ENCODE results near the gene DBT.

Gene DBT

GRCh38 chr1:100277866-100278265 lies 28.2 kb upstream of the DBT start:
- no peak overlapping the region for H3K4me3 ChIP-seq (ENCODE audit: low read length)
- TF ChIP-seq EZH2 (optimal IDR thresholded peaks at IDR 0.05; ENCODE audit: low read depth, low read length) (no peak), CTCF (IDR thresholded peaks at IDR 0.05; ENCODE audit: low read length) (no peak), EZH2phosphoT487 (IDR thresholded peaks at IDR 0.05; ENCODE audit: low read length) (no peak)
- H3K4me2 ChIP-seq (ENCODE audit: low read depth, low read length): no peak overlapping the region
- no peak overlapping the region for H3K9ac ChIP-seq (ENCODE audit: low read length)
- H3K27me3 ChIP-seq (replicated peaks; ENCODE audit: insufficient read depth, low read length): no peaks in the 10 kb centered on the region
- H3F3A ChIP-seq (ENCODE audit: insufficient read depth, low read length): no peaks in the 10 kb centered on the region
- peak; percentile 10 for DNase-seq
- H3K79me2 ChIP-seq (ENCODE audit: low read length): no peaks in the 10 kb centered on the region; the same call in 1 of the 2 replicates
- no peak overlapping the region for H2AFZ ChIP-seq (ENCODE audit: low read length)
- no peaks in the 10 kb centered on the region for H3K4me1 ChIP-seq (ENCODE audit: low read length)
- no peaks in the 10 kb centered on the region for H3K9me3 ChIP-seq (replicated peaks; ENCODE audit: insufficient read depth, low read length)
- no peaks in the 10 kb centered on the region for H3K36me3 ChIP-seq (replicated peaks; ENCODE audit: insufficient read depth, low read length)
- no peaks in the 10 kb centered on the region for H4K20me1 ChIP-seq (ENCODE audit: insufficient read depth, low read length)
- H3K27ac ChIP-seq (ENCODE audit: low read length): no peak overlapping the region
- H3K9me2 ChIP-seq (replicated peaks; ENCODE audit: insufficient read depth, low read length): no peaks in the 10 kb centered on the region

- no peak overlapping the region for H3K9ac ChIP-seq (ENCODE audit: low read length)
- no peaks in the 10 kb centered on the region for H4K20me1 ChIP-seq (ENCODE audit: insufficient read depth, low read length)
- no peaks in the 10 kb centered on the region for H3K27me3 ChIP-seq (replicated peaks; ENCODE audit: insufficient read depth, low read length)
- no peaks in the 10 kb centered on the region for H3K9me3 ChIP-seq (replicated peaks; ENCODE audit: insufficient read depth, low read length)
- H3K79me2 ChIP-seq (ENCODE audit: low read length): peaks cover 39% of the 10 kb centered on the region
- no peak overlapping the region for H2AFZ ChIP-seq (ENCODE audit: low read length)
- H3K27ac ChIP-seq (ENCODE audit: low read length): no peak overlapping the region
- TF ChIP-seq EZH2 (optimal IDR thresholded peaks at IDR 0.05; ENCODE audit: low read depth, low read length) (no peak), EZH2phosphoT487 (IDR thresholded peaks at IDR 0.05; ENCODE audit: low read length) (no peak)
- no peaks in the 10 kb centered on the region for H3F3A ChIP-seq (ENCODE audit: insufficient read depth, low read length)
- no peak overlapping the region for H3K4me2 ChIP-seq (ENCODE audit: low read depth, low read length)
- H3K4me3 ChIP-seq (ENCODE audit: low read length): no peak overlapping the region
- 0 out of 2 replicates have a peak, but pooled peaks cover 4% of the 10 kb centered on the region for H3K4me1 ChIP-seq (ENCODE audit: low read length)
- H3K36me3 ChIP-seq (replicated peaks; ENCODE audit: insufficient read depth, low read length): 0 out of 2 replicates have a peak, but pooled peaks cover 4% of the 10 kb centered on the region
- no peaks in the 10 kb centered on the region for H3K9me2 ChIP-seq (replicated peaks; ENCODE audit: insufficient read depth, low read length)
- no peak for DNase-seq
Measured at GRCh38 chr1:100268202-100268601, 18.6 kb upstream of the DBT start.

- H3K9ac ChIP-seq (ENCODE audit: low read length): peak overlapping the region; percentile 93; the same call in 1 of the 2 replicates
- DNase-seq: no peak
- H3K9me3 ChIP-seq (replicated peaks; ENCODE audit: insufficient read depth, low read length): no peaks in the 10 kb centered on the region
- TF ChIP-seq EZH2phosphoT487 (IDR thresholded peaks at IDR 0.05; ENCODE audit: low read length) (no peak), EZH2 (optimal IDR thresholded peaks at IDR 0.05; ENCODE audit: low read depth, low read length) (no peak), CTCF (IDR thresholded peaks at IDR 0.05; ENCODE audit: low read length) (no peak; the same call in 1 of the 2 replicates)
- no peak overlapping the region for H3K27ac ChIP-seq (ENCODE audit: low read length)
- H3K4me3 ChIP-seq (ENCODE audit: low read length): peak overlapping the region; percentile 69; the same call in 1 of the 2 replicates
- no peaks in the 10 kb centered on the region for H3K9me2 ChIP-seq (replicated peaks; ENCODE audit: insufficient read depth, low read length)
- H2AFZ ChIP-seq (ENCODE audit: low read length): no peak overlapping the region
- no peaks in the 10 kb centered on the region for H3F3A ChIP-seq (ENCODE audit: insufficient read depth, low read length)
- H3K4me2 ChIP-seq (ENCODE audit: low read depth, low read length): peak overlapping the region; percentile 51; the same call in 1 of the 2 replicates
- no peaks in the 10 kb centered on the region for H4K20me1 ChIP-seq (ENCODE audit: insufficient read depth, low read length)
- H3K27me3 ChIP-seq (replicated peaks; ENCODE audit: insufficient read depth, low read length): no peaks in the 10 kb centered on the region
- H3K79me2 ChIP-seq (ENCODE audit: low read length): peaks cover 39% of the 10 kb centered on the region
- H3K36me3 ChIP-seq (replicated peaks; ENCODE audit: insufficient read depth, low read length): 0 out of 2 replicates have a peak, but pooled peaks cover 4% of the 10 kb centered on the region
- H3K4me1 ChIP-seq (ENCODE audit: low read length): 0 out of 2 replicates have a peak, but pooled peaks cover 4% of the 10 kb centered on the region
Measured at GRCh38 chr1:100267284-100267683, 17.6 kb upstream of the DBT start.

GRCh38 chr1:100266741-100267140 lies 17.1 kb upstream of the DBT start:
- Histone ChIP-seq H3K27me3 (replicated peaks; ENCODE audit: insufficient read depth, low read length) (no peaks in the 10 kb centered on the region), H3K9me2 (replicated peaks; ENCODE audit: insufficient read depth, low read length) (no peaks in the 10 kb centered on the region), H3K4me1 (ENCODE audit: low read length) (0 out of 2 replicates have a peak, but pooled peaks cover 4% of the 10 kb centered on the region), H3K79me2 (ENCODE audit: low read length) (peaks cover 34% of the 10 kb centered on the region), H3K9ac (ENCODE audit: low read length) (peak overlapping the region; percentile 93; the same call in 1 of the 2 replicates), H3F3A (ENCODE audit: insufficient read depth, low read length) (no peaks in the 10 kb centered on the region), H3K36me3 (replicated peaks; ENCODE audit: insufficient read depth, low read length) (0 out of 2 replicates have a peak, but pooled peaks cover 4% of the 10 kb centered on the region), H4K20me1 (ENCODE audit: insufficient read depth, low read length) (no peaks in the 10 kb centered on the region), H3K27ac (ENCODE audit: low read length) (peak overlapping the region; percentile 81; the same call in 1 of the 2 replicates), H3K4me3 (ENCODE audit: low read length) (peak overlapping the region; percentile 69), H2AFZ (ENCODE audit: low read length) (peak overlapping the region; percentile 48), H3K4me2 (ENCODE audit: low read depth, low read length) (peak overlapping the region; percentile 51; the same call in 1 of the 2 replicates), H3K9me3 (replicated peaks; ENCODE audit: insufficient read depth, low read length) (no peaks in the 10 kb centered on the region)
- TF ChIP-seq EZH2phosphoT487 (IDR thresholded peaks at IDR 0.05; ENCODE audit: low read length) (no peak), CTCF (IDR thresholded peaks at IDR 0.05; ENCODE audit: low read length) (no peak), EZH2 (optimal IDR thresholded peaks at IDR 0.05; ENCODE audit: low read depth, low read length) (no peak)
- DNase-seq: peak; percentile 6
